PFSK-1 (cell line): Measurements from ENCODE around the gene ZNF222.
A peak's percentile ranks its signal among the peaks of the same experiment; 100 is the strongest.

Source experiments
- FOXP2 ChIP-seq: optimal IDR thresholded peaks from 2 replicates; pipeline ENCODE3; 2011; ENCODE audit warnings: borderline replicate concordance, control low read depth, inconsistent platforms; ENCODE audit not compliant: insufficient read depth; ENCODE audit errors: extremely low read length, extremely low read depth
- POLR2AphosphoS5 ChIP-seq: IDR thresholded peaks from 2 replicates; pipeline ENCODE4 v1.6.1; 2012; ENCODE audit warnings: low read depth, mild to moderate bottlenecking, control low read depth, low read length, moderate library complexity
- REST ChIP-seq, 2 experiments: IDR thresholded peaks; 2 replicates each; pipeline versions ENCODE4 v1.6.1 to v1.8.0; 2011 to 2012; ENCODE audit warnings: low read depth in 2 of 2, low read length in 2 of 2, control low read depth in 1 of 2, inconsistent platforms in 1 of 2, mild to moderate bottlenecking in 1 of 2, moderate library complexity in 1 of 2; ENCODE audit not compliant: insufficient read depth in 1 of 2
- SIN3A ChIP-seq: IDR thresholded peaks from 2 replicates; pipeline ENCODE4 v1.6.1; 2012; ENCODE audit warnings: mild to moderate bottlenecking, low read length, moderate library complexity, borderline replicate concordance; ENCODE audit not compliant: insufficient read depth
- TAF1 ChIP-seq: IDR thresholded peaks from 2 replicates; pipeline ENCODE4 v1.6.1; 2012; ENCODE audit warnings: low read length, control low read depth, borderline replicate concordance; ENCODE audit not compliant: insufficient read depth

ZNF222 gene

GRCh38 chr19:43984687-43985000 lies 40.5 kb upstream of the ZNF222 start:
- no peak for TF ChIP-seq POLR2AphosphoS5
- no peak for TF ChIP-seq SIN3A
- TF ChIP-seq FOXP2 = no peak
- TF ChIP-seq REST (IDR thresholded peaks at IDR 0.05; ENCODE audit: insufficient read depth in 1 of 2, low read depth in 2 of 2, low read length in 2 of 2) = no peak
- no peak for TF ChIP-seq TAF1

- TF ChIP-seq TAF1 (no peak), FOXP2 (no peak), SIN3A (no peak), REST (IDR thresholded peaks at IDR 0.05; ENCODE audit: insufficient read depth in 1 of 2, low read depth in 2 of 2, low read length in 2 of 2) (no peak), POLR2AphosphoS5 (no peak)
These were observed 27.4 kb upstream of the ZNF222 start for GRCh38 chr19:43997631-43998290.

- no peak for TF ChIP-seq SIN3A
- TF ChIP-seq FOXP2 = no peak
- no peak for TF ChIP-seq REST (IDR thresholded peaks at IDR 0.05; ENCODE audit: insufficient read depth in 1 of 2, low read depth in 2 of 2, low read length in 2 of 2)
- no peak for TF ChIP-seq POLR2AphosphoS5
- TF ChIP-seq TAF1 = no peak
These were observed 23.0 kb upstream of the ZNF222 start for GRCh38 chr19:44002212-44002565.

- TF ChIP-seq FOXP2 (peak; percentile 10), SIN3A (0 out of 2 replicates have a peak, but pooled peaks have one; percentile 68), REST (IDR thresholded peaks at IDR 0.05; ENCODE audit: insufficient read depth in 1 of 2, low read depth in 2 of 2, low read length in 2 of 2) (no peak), POLR2AphosphoS5 (peak; percentile 81; the same call in 1 of the 2 replicates), TAF1 (no peak; the same call in 1 of the 2 replicates)
These were observed 22.4 kb upstream of the ZNF222 start, which contains the start of gene ZNF230 for GRCh38 chr19:44002566-44003460. Gene ZNF230 (plus strand): TSS chr19:44002957. CDS start chr19:44007079, 4,122 bp downstream.
